HUES6 (cell line): ENCODE results near the gene APP.

Source experiments
- H3K27ac ChIP-seq: 2 replicates; pipeline ENCODE4 v1.7.0; 2013; ENCODE audit warnings: low read depth, mild to moderate bottlenecking, low read length, inconsistent platforms
- H3K27me3 ChIP-seq: 2 replicates; pipeline ENCODE4 v1.6.1; 2013; ENCODE audit warnings: low read length; ENCODE audit not compliant: control insufficient read depth, insufficient read depth
- H3K36me3 ChIP-seq: 2 replicates; pipeline ENCODE4 v1.6.1; 2013; ENCODE audit warnings: low read length; ENCODE audit not compliant: control insufficient read depth, insufficient read depth
- H3K4me1 ChIP-seq: 2 replicates; pipeline ENCODE4 v1.6.1; 2013; ENCODE audit warnings: low read length; ENCODE audit not compliant: control insufficient read depth, insufficient read depth
- H3K4me3 ChIP-seq: 2 replicates; pipeline ENCODE4 v1.5.1; 2013; ENCODE audit warnings: low read depth, low read length
- H3K9ac ChIP-seq: one replicate; pipeline ENCODE4 v1.6.1; 2013; ENCODE audit warnings: mild to moderate bottlenecking, low read length
- H3K9me3 ChIP-seq: 2 replicates; pipeline ENCODE4 v1.6.1; 2013; ENCODE audit warnings: low read depth, low read length; ENCODE audit not compliant: control insufficient read depth, insufficient read depth

The APP gene

GRCh38 chr21:26127918-26128317, 42.7 kb downstream of the APP start:
- Histone ChIP-seq H3K9me3 (no peaks in the 10 kb centered on the region), H3K4me3 (no peak overlapping the region), H3K27ac (no peak overlapping the region), H3K4me1 (peaks cover 59% of the 10 kb centered on the region), H3K36me3 (0 out of 2 replicates have a peak, but pooled peaks cover 4% of the 10 kb centered on the region), H3K9ac (no peak overlapping the region), H3K27me3 (no peaks in the 10 kb centered on the region)

- peaks cover 64% of the 10 kb centered on the region for H3K4me1 ChIP-seq
- no peak overlapping the region for H3K27ac ChIP-seq
- no peak overlapping the region for H3K9ac ChIP-seq
- 0 out of 2 replicates have a peak, but pooled peaks cover 4% of the 10 kb centered on the region for H3K36me3 ChIP-seq
- no peaks in the 10 kb centered on the region for H3K27me3 ChIP-seq
- no peaks in the 10 kb centered on the region for H3K9me3 ChIP-seq
- no peak overlapping the region for H3K4me3 ChIP-seq
These were observed 43.3 kb downstream of the APP start for GRCh38 chr21:26127073-26127814.

GRCh38 chr21:26126168-26126553, 44.4 kb downstream of the APP start:
- no peak overlapping the region for H3K9ac ChIP-seq
- H3K4me3 ChIP-seq, result no peak overlapping the region
- no peak overlapping the region for H3K27ac ChIP-seq
- no peaks in the 10 kb centered on the region for H3K9me3 ChIP-seq
- H3K36me3 ChIP-seq, result no peaks in the 10 kb centered on the region
- H3K4me1 ChIP-seq, result peaks cover 68% of the 10 kb centered on the region
- no peaks in the 10 kb centered on the region for H3K27me3 ChIP-seq

GRCh38 chr21:26125433-26126167, 45.0 kb downstream of the APP start:
- H3K27me3 ChIP-seq, result no peaks in the 10 kb centered on the region
- H3K36me3 ChIP-seq, result no peaks in the 10 kb centered on the region
- H3K9ac ChIP-seq, result no peak overlapping the region
- no peak overlapping the region; the same call in 1 of the 2 replicates for H3K27ac ChIP-seq
- H3K4me1 ChIP-seq, result peaks cover 72% of the 10 kb centered on the region
- H3K9me3 ChIP-seq, result no peaks in the 10 kb centered on the region
- no peak overlapping the region for H3K4me3 ChIP-seq

- H3K4me1 ChIP-seq, result peaks cover 67% of the 10 kb centered on the region
- no peaks in the 10 kb centered on the region for H3K9me3 ChIP-seq
- no peaks in the 10 kb centered on the region for H3K27me3 ChIP-seq
- no peak overlapping the region for H3K9ac ChIP-seq
- no peak overlapping the region for H3K4me3 ChIP-seq
- peak overlapping the region; percentile 2; the same call in 1 of the 2 replicates for H3K27ac ChIP-seq
- no peaks in the 10 kb centered on the region for H3K36me3 ChIP-seq
These were observed 45.7 kb downstream of the APP start for GRCh38 chr21:26124896-26125295.

GRCh38 chr21:26124421-26124833, 46.1 kb downstream of the APP start:
- Histone ChIP-seq H3K9me3 (no peaks in the 10 kb centered on the region), H3K27me3 (no peaks in the 10 kb centered on the region), H3K4me1 (peaks cover 69% of the 10 kb centered on the region), H3K9ac (no peak overlapping the region), H3K27ac (no peak overlapping the region), H3K36me3 (no peaks in the 10 kb centered on the region; the same call in 1 of the 2 replicates), H3K4me3 (no peak overlapping the region)

GRCh38 chr21:26123012-26123411, 47.6 kb downstream of the APP start:
- Histone ChIP-seq H3K4me1 (peaks cover 78% of the 10 kb centered on the region), H3K27ac (no peak overlapping the region), H3K9me3 (no peaks in the 10 kb centered on the region), H3K27me3 (no peaks in the 10 kb centered on the region), H3K4me3 (no peak overlapping the region), H3K9ac (no peak overlapping the region), H3K36me3 (no peaks in the 10 kb centered on the region; the same call in 1 of the 2 replicates)

- no peak overlapping the region for H3K9ac ChIP-seq
- H3K9me3 ChIP-seq, result no peaks in the 10 kb centered on the region
- H3K4me1 ChIP-seq, result peaks cover 79% of the 10 kb centered on the region
- H3K4me3 ChIP-seq, result no peak overlapping the region
- H3K36me3 ChIP-seq, result no peaks in the 10 kb centered on the region; the same call in 1 of the 2 replicates
- H3K27ac ChIP-seq, result no peak overlapping the region
- H3K27me3 ChIP-seq, result no peaks in the 10 kb centered on the region
These were observed 49.7 kb downstream of the APP start for GRCh38 chr21:26120828-26121227.

- Histone ChIP-seq H3K27ac (no peak overlapping the region), H3K36me3 (no peaks in the 10 kb centered on the region; the same call in 1 of the 2 replicates), H3K27me3 (no peaks in the 10 kb centered on the region), H3K4me1 (peaks cover 79% of the 10 kb centered on the region), H3K9ac (no peak overlapping the region), H3K4me3 (no peak overlapping the region), H3K9me3 (no peaks in the 10 kb centered on the region)
These were observed 50.7 kb downstream of the APP start for GRCh38 chr21:26119906-26120305.

GRCh38 chr21:26118938-26119540, 51.5 kb downstream of the APP start:
- Histone ChIP-seq H3K4me1 (peaks cover 79% of the 10 kb centered on the region), H3K4me3 (no peak overlapping the region), H3K27ac (no peak overlapping the region), H3K36me3 (no peaks in the 10 kb centered on the region; the same call in 1 of the 2 replicates), H3K9me3 (no peaks in the 10 kb centered on the region), H3K9ac (no peak overlapping the region), H3K27me3 (no peaks in the 10 kb centered on the region)

- no peak overlapping the region for H3K4me3 ChIP-seq
- no peak overlapping the region for H3K9ac ChIP-seq
- 0 out of 2 replicates have a peak overlapping the region, but pooled peaks have one; percentile 46 for H3K27ac ChIP-seq
- H3K36me3 ChIP-seq, result no peaks in the 10 kb centered on the region; the same call in 1 of the 2 replicates
- no peaks in the 10 kb centered on the region for H3K27me3 ChIP-seq
- H3K4me1 ChIP-seq, result peaks cover 75% of the 10 kb centered on the region
- no peaks in the 10 kb centered on the region for H3K9me3 ChIP-seq
These were observed 52.6 kb downstream of the APP start for GRCh38 chr21:26117972-26118367.
